Caco-2 (cell line): ENCODE measurements around the gene NAPA. TPM values are rescaled to one million over a fixed set of nuclear protein-coding genes. Genes with fewer than 3 reads are reported as not detected.
A peak's percentile ranks its signal among the peaks of the same experiment; 100 is the strongest.

Source experiments
- BruUV-seq: library from RNA; stranded (reverse); fragments of 400-500 nt; replicated peaks from 2 replicates; lab custom pipeline; 2021; lab: Mats Ljungman, UMichigan
- CTCF ChIA-PET: fragments of 300-600 bp; sonication (Branson Sonifier 250); formaldehyde crosslinking; loops from one replicate; lab custom pipeline; 2022; ENCODE audit warnings: antibody characterized with exemption; lab: Charles Lee
- POLR2A ChIA-PET: fragments of 300-600 bp; sonication (Branson Sonifier 250); formaldehyde crosslinking; loops from one replicate; lab custom pipeline; 2022; ENCODE audit warnings: antibody characterized with exemption; lab: Charles Lee
- DNase-seq, 2 experiments: peaks; one replicate each; pipeline versions ENCODE4 v3.0.0 to v3.0.0-alpha.2; 2020 to 2022
- H3K27me3 ChIP-seq: replicated peaks from 2 replicates; pipeline ENCODE4 v1.6.0; 2011; ENCODE audit warnings: low read length; ENCODE audit not compliant: control insufficient read depth, insufficient read depth
- H3K36me3 ChIP-seq: 2 replicates; pipeline ENCODE4 v1.5.1; 2011; ENCODE audit warnings: low read length; ENCODE audit not compliant: control insufficient read depth, insufficient read depth
- H3K4me1 ChIP-seq: fragments of 250-450 bp; sonication (Bioruptor Pico); 2 replicates; pipeline ENCODE4 v1.5.1; 2020; ENCODE audit warnings: mild to moderate bottlenecking
- H3K4me3 ChIP-seq: 2 replicates; pipeline ENCODE4 v1.5.1; 2011; ENCODE audit warnings: low read depth, mild to moderate bottlenecking, control low read depth, low read length
- H3K9me3 ChIP-seq: fragments of 250-450 bp; sonication (Bioruptor Pico); 2 replicates; pipeline ENCODE4 v1.5.1; 2020; ENCODE audit warnings: mild to moderate bottlenecking, moderate library complexity
- H3K27ac Mint-ChIP-seq: one replicate; pipeline ENCODE4 v1.8.0; 2022; ENCODE audit warnings: mixed read lengths; ENCODE audit not compliant: unreplicated experiment
- H3K27me3 Mint-ChIP-seq: one replicate; pipeline ENCODE4 v1.8.0; 2022; ENCODE audit warnings: mixed read lengths; ENCODE audit not compliant: insufficient read depth, unreplicated experiment
- H3K36me3 Mint-ChIP-seq: one replicate; pipeline ENCODE4 v1.8.0; 2022; ENCODE audit warnings: mild to moderate bottlenecking, mixed read lengths; ENCODE audit not compliant: insufficient read depth, unreplicated experiment
- H3K4me1 Mint-ChIP-seq: one replicate; pipeline ENCODE4 v1.8.0; 2022; ENCODE audit warnings: low read depth, mixed read lengths; ENCODE audit not compliant: unreplicated experiment
- H3K4me3 Mint-ChIP-seq: one replicate; pipeline ENCODE4 v1.8.0; 2022; ENCODE audit warnings: mild to moderate bottlenecking, moderate library complexity, mixed read lengths; ENCODE audit not compliant: unreplicated experiment
- H3K9me3 Mint-ChIP-seq: one replicate; pipeline ENCODE4 v1.8.0; 2022; ENCODE audit warnings: mixed read lengths; ENCODE audit not compliant: unreplicated experiment
- CTCF ChIP-seq, 2 experiments: fragments of 200-600 bp in 1 of 2; IDR thresholded peaks; 1 replicate in 1 of 2; 2 replicates in 1 of 2; pipeline versions ENCODE4 v1.5.1 to v1.8.0; 2011 to 2022; ENCODE audit warnings: antibody characterized with exemption in 1 of 2, control low read depth in 1 of 2, inconsistent platforms in 1 of 2, low read depth in 1 of 2, low read length in 1 of 2, mild to moderate bottlenecking in 1 of 2, moderate library complexity in 1 of 2; ENCODE audit not compliant: insufficient read depth in 1 of 2, severe bottlenecking in 1 of 2, unreplicated experiment in 1 of 2
- intact Hi-C: fragments of 100-400 bp; cut with micrococcal nuclease; formaldehyde crosslinking; loops from one replicate; pipeline ENCODE4 v1.10.0; 2022; ENCODE audit not compliant: unreplicated experiment
- total RNA-seq: library from RNA; stranded (reverse); gene quantifications from 2 replicates; pipeline ENCODE4 v1.2.3, GENCODE V29; 2022

The NAPA gene
- total RNA-seq, 1 experiment from 2014 or later = 149 TPM

GRCh38 chr19:47491358-47492136 lies 23.3 kb downstream of the NAPA start:
- Histone ChIP-seq H3K4me3 (no peak overlapping the region), H3K9me3 (no peaks in the 10 kb centered on the region), H3K4me1 (peaks cover 6% of the 10 kb centered on the region; the same call in 1 of the 2 replicates), H3K27me3 (no peaks in the 10 kb centered on the region), H3K36me3 (peaks cover 4% of the 10 kb centered on the region; the same call in 1 of the 2 replicates)
- H3K27me3 Mint-ChIP-seq = no peaks in the 10 kb centered on the region
- H3K4me1 Mint-ChIP-seq = no peaks in the 10 kb centered on the region
- ChIA-PET POLR2A (no interaction called here), CTCF (interaction anchor here (0.6 to 0.9 kb wide), 2 partner anchors 56 to 157 kb away, joined by 3 read pairs; no protein-coding TSS in a partner anchor)
- H3K4me3 Mint-ChIP-seq = no peak overlapping the region
- H3K36me3 Mint-ChIP-seq = peaks cover 49% of the 10 kb centered on the region
- no peak for TF ChIP-seq CTCF (IDR thresholded peaks at IDR 0.05; ENCODE audit: insufficient read depth in 1 of 2, low read depth in 1 of 2, low read length in 1 of 2, severe bottlenecking in 1 of 2, unreplicated experiment in 1 of 2)
- no peaks in the 10 kb centered on the region for H3K9me3 Mint-ChIP-seq
- no peak for DNase-seq
- no peak overlapping the region for H3K27ac Mint-ChIP-seq
- intact Hi-C loops = no loop called here
- no TSS peak for BruUV-seq

GRCh38 chr19:47490847-47491246 lies 24.0 kb downstream of the NAPA start:
- no peak for TF ChIP-seq CTCF (IDR thresholded peaks at IDR 0.05; ENCODE audit: insufficient read depth in 1 of 2, low read depth in 1 of 2, low read length in 1 of 2, severe bottlenecking in 1 of 2, unreplicated experiment in 1 of 2)
- peaks cover 4% of the 10 kb centered on the region; the same call in 1 of the 2 replicates for H3K36me3 ChIP-seq
- DNase-seq = no peak
- no peak overlapping the region for H3K4me3 Mint-ChIP-seq
- no peaks in the 10 kb centered on the region for H3K27me3 ChIP-seq
- H3K36me3 Mint-ChIP-seq = peaks cover 46% of the 10 kb centered on the region
- no peaks in the 10 kb centered on the region for H3K9me3 Mint-ChIP-seq
- H3K27me3 Mint-ChIP-seq = no peaks in the 10 kb centered on the region
- no peaks in the 10 kb centered on the region for H3K9me3 ChIP-seq
- H3K4me1 ChIP-seq = peaks cover 6% of the 10 kb centered on the region; the same call in 1 of the 2 replicates
- no peak overlapping the region for H3K4me3 ChIP-seq
- H3K4me1 Mint-ChIP-seq = no peaks in the 10 kb centered on the region
- intact Hi-C loops = no loop called here
- ChIA-PET CTCF (interaction anchor here (0.9 kb wide), 1 partner anchor 157 kb away, joined by 3 read pairs; no protein-coding TSS in a partner anchor), POLR2A (interaction anchor here (0.5 kb wide), 1 partner anchor 142 kb away, joined by 8 read pairs; the partner anchor contains the start of gene DHX34)
- no peak overlapping the region for H3K27ac Mint-ChIP-seq
- no TSS peak for BruUV-seq

GRCh38 chr19:47490031-47490430 lies 24.8 kb downstream of the NAPA start:
- peaks cover 4% of the 10 kb centered on the region; the same call in 1 of the 2 replicates for H3K36me3 ChIP-seq
- peaks cover 6% of the 10 kb centered on the region; the same call in 1 of the 2 replicates for H3K4me1 ChIP-seq
- Mint-ChIP-seq H3K4me1 (no peaks in the 10 kb centered on the region), H3K27me3 (no peaks in the 10 kb centered on the region), H3K36me3 (peaks cover 49% of the 10 kb centered on the region), H3K4me3 (no peak overlapping the region), H3K9me3 (no peaks in the 10 kb centered on the region), H3K27ac (peak overlapping the region; percentile 1)
- no peaks in the 10 kb centered on the region for H3K27me3 ChIP-seq
- intact Hi-C loops = no loop called here
- no peak overlapping the region for H3K4me3 ChIP-seq
- no peak for TF ChIP-seq CTCF (IDR thresholded peaks at IDR 0.05; ENCODE audit: insufficient read depth in 1 of 2, low read depth in 1 of 2, low read length in 1 of 2, severe bottlenecking in 1 of 2, unreplicated experiment in 1 of 2)
- BruUV-seq = no TSS peak
- no peaks in the 10 kb centered on the region for H3K9me3 ChIP-seq
- DNase-seq = no peak
- CTCF ChIA-PET = no interaction called here
- POLR2A ChIA-PET = no interaction called here
